ENCODE results near the gene CHP1.

The CHP1 gene

GRCh38 chr15:41207687-41208448 lies 23.2 kb upstream of the CHP1 start:
- H3K4me3 ChIP-seq (ENCODE audit: low read length), result no peak overlapping the region
- peak; percentile 89 for DNase-seq (ENCODE audit: low read depth)
- TF ChIP-seq CTCF (IDR thresholded peaks at IDR 0.05; ENCODE audit: insufficient read depth, low read depth, low read length, missing control alignments), result no peak

GRCh38 chr15:41215708-41216107 lies 15.4 kb upstream of the CHP1 start:
- no peak for DNase-seq (ENCODE audit: low read depth)
- TF ChIP-seq CTCF (IDR thresholded peaks at IDR 0.05; ENCODE audit: insufficient read depth, low read depth, low read length, missing control alignments), result no peak
- H3K4me3 ChIP-seq (ENCODE audit: low read length), result no peak overlapping the region

GRCh38 chr15:41218851-41219250 lies 12.2 kb upstream of the CHP1 start:
- TF ChIP-seq CTCF (IDR thresholded peaks at IDR 0.05; ENCODE audit: insufficient read depth, low read depth, low read length, missing control alignments), result no peak
- no peak overlapping the region for H3K4me3 ChIP-seq (ENCODE audit: low read length)
- DNase-seq (ENCODE audit: low read depth), result no peak

- DNase-seq (ENCODE audit: low read depth), result no peak
- no peak for TF ChIP-seq CTCF (IDR thresholded peaks at IDR 0.05; ENCODE audit: insufficient read depth, low read depth, low read length, missing control alignments)
- H3K4me3 ChIP-seq (ENCODE audit: low read length), result no peak overlapping the region
Observed at GRCh38 chr15:41219381-41219780, 11.7 kb upstream of the CHP1 start.

GRCh38 chr15:41230345-41230649 lies 771 bp upstream of the CHP1 start:
- H3K4me3 ChIP-seq (ENCODE audit: low read length), result peak overlapping the region; percentile 97
- no peak for DNase-seq (ENCODE audit: low read depth)
- TF ChIP-seq CTCF (IDR thresholded peaks at IDR 0.05; ENCODE audit: insufficient read depth, low read depth, low read length, missing control alignments), result no peak

GRCh38 chr15:41231422-41232226 lies 556 bp downstream of the CHP1 start:
- DNase-seq (ENCODE audit: low read depth), result no peak
- peak overlapping the region; percentile 97 for H3K4me3 ChIP-seq (ENCODE audit: low read length)
- no peak for TF ChIP-seq CTCF (IDR thresholded peaks at IDR 0.05; ENCODE audit: insufficient read depth, low read depth, low read length, missing control alignments)

All from epithelial cell of esophagus (primary cell).